Activated gamma-delta T cell treated with Interleukin-2 at 50 U/mL for 16 hours (primary cell): ENCODE measurements around the gene TMEM203.
"Not testable (repeated sequence)": the region's sequence is repeated elsewhere in the genome, so short reads cannot be mapped to it uniquely, and the experiment has no call there.

Experiments used
- DNase-seq: peaks from one replicate; pipeline ENCODE4 v3.0.0-alpha.2; 2020

The TMEM203 gene

GRCh38 chr9:137241490-137242268 is 36.2 kb upstream of the TMEM203 start:
- DNase-seq: peak; percentile 78

GRCh38 chr9:137240841-137241489 is 35.5 kb upstream of the TMEM203 start, which contains the start of gene TUBB4B:
TSS of gene TUBB4B (plus strand) at chr9:137241287. CDS start at chr9:137241361, 74 bp downstream.
- peak; percentile 98 for DNase-seq

- peak; percentile 66 for DNase-seq
Measured at GRCh38 chr9:137240318-137240840, 34.9 kb upstream of the TMEM203 start.

- not testable (repeated sequence) for DNase-seq
Measured at GRCh38 chr9:137239541-137240200, 34.2 kb upstream of the TMEM203 start.

GRCh38 chr9:137237759-137238726 is 32.6 kb upstream of the TMEM203 start:
- DNase-seq: no peak

GRCh38 chr9:137236936-137237421 is 31.5 kb upstream of the TMEM203 start:
- no peak for DNase-seq

- DNase-seq: peak; percentile 91
Measured at GRCh38 chr9:137236238-137236935, 30.9 kb upstream of the TMEM203 start.

GRCh38 chr9:137235424-137236237 is 30.2 kb upstream of the TMEM203 start:
- DNase-seq: no peak

- DNase-seq: no peak
Measured at GRCh38 chr9:137234758-137235423, 29.4 kb upstream of the TMEM203 start.

GRCh38 chr9:137234055-137234697 is 28.7 kb upstream of the TMEM203 start:
- DNase-seq: no peak

- no peak for DNase-seq
Measured at GRCh38 chr9:137233143-137233980, 27.9 kb upstream of the TMEM203 start.

GRCh38 chr9:137232510-137232909 is 27.1 kb upstream of the TMEM203 start:
- DNase-seq: no peak

- no peak for DNase-seq
Measured at GRCh38 chr9:137232101-137232500, 26.7 kb upstream of the TMEM203 start.

- DNase-seq: no peak
Measured at GRCh38 chr9:137231372-137232039, 26.1 kb upstream of the TMEM203 start.

- DNase-seq: no peak
Measured at GRCh38 chr9:137230705-137231371, 25.4 kb upstream of the TMEM203 start, which contains the start of gene SLC34A3. TSS of gene SLC34A3 (plus strand) at chr9:137230901. CDS start at chr9:137231703, 802 bp downstream.

- no peak for DNase-seq
Measured at GRCh38 chr9:137229903-137230704, 24.7 kb upstream of the TMEM203 start.
